Measurements from ENCODE around the gene PRPF39.

PRPF39 gene

DNA sequence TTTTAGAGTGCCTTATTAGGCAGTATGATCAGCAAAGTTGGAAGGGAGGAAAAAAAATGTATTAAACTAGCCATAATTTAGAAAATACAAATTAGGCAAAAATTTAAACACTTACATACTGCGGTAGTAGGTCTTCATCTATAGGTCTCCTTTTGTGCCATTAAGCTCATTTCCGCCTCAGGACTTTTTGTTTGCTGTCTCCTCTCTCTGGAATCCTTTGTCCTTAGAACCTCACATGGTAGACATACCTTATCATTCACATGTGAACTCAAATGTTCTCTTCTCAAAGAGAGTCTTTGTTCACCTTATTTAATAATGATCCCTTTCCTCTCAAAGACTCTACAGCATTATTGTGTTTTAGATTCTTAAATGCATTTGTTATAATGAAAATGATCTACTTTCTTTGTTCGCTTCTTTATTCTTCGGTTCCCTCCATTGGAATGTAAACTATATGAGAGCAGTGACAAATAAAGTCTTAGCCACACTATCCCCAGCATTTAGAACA lies 66.5 kb downstream of the PRPF39 start:
- no peak for TF ChIP-seq CTCF (conservative IDR thresholded peaks at IDR 0.05; ENCODE audit: low read depth, low read length)
- no peak overlapping the region for H3K4me3 ChIP-seq (ENCODE audit: low read depth, low read length)
- no peak for DNase-seq (ENCODE audit: low read depth)

GRCh38 chr14:45156067-45156466 lies 72.2 kb downstream of the PRPF39 start:
- no peak overlapping the region for H3K4me3 ChIP-seq (ENCODE audit: low read depth, low read length)
- DNase-seq (ENCODE audit: low read depth) = peak; percentile 56
- TF ChIP-seq CTCF (conservative IDR thresholded peaks at IDR 0.05; ENCODE audit: low read depth, low read length) = peak; percentile 41
